ENCODE measurements around the gene SMYD5. TPM values are rescaled to one million over a fixed set of nuclear protein-coding genes. Genes with fewer than 3 reads are reported as not detected.

Gene SMYD5
- total RNA-seq, 1 donor from 2014 or later, result 12.8 TPM

DNA sequence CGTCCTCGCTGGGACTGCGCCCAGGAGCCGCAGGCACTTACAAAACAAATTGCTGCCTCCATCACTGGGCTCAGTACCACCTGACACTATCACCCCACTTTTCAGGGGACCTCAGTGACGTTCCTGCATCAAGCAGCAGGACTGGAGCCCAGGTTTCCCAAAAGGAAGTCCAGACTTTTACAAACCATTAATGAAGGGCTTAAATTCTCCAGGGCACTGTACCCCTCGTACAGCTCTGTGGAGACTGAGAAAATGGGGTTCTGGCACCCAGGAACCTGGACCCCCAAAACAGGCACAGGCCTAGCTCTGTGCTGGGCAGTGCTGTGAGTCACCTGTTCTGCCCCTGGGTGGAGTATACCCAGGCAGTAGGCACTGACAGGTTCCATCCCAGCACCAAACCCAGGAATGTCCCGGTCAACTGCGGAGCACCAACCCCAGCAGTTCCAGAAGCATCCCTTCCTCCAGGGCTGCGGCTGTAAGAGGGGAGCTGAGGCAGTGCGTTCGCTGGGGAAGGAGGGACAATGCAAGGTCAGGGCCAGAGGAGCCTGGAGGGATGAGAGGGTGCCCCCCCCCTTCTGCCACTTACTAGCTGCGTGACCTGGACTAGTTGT lies 36.3 kb upstream of the SMYD5 start:
- Mint-ChIP-seq H3K9me3 (ENCODE audit: unreplicated experiment) (peaks cover 2% of the 10 kb centered on the region), H3K4me3 (ENCODE audit: unreplicated experiment) (peak overlapping the region; percentile 88), H3K27ac (ENCODE audit: unreplicated experiment) (no peak overlapping the region), H3K36me3 (ENCODE audit: low read depth, unreplicated experiment) (peaks cover 2% of the 10 kb centered on the region), H3K27me3 (ENCODE audit: low read depth, unreplicated experiment) (peaks cover 65% of the 10 kb centered on the region), H3K4me1 (ENCODE audit: low read depth, unreplicated experiment) (peaks cover 10% of the 10 kb centered on the region)
- TF ChIP-seq EZH2 (IDR thresholded peaks at IDR 0.05; ENCODE audit: insufficient read depth, low read length), result no peak
- TF ChIP-seq, protein P1, sequence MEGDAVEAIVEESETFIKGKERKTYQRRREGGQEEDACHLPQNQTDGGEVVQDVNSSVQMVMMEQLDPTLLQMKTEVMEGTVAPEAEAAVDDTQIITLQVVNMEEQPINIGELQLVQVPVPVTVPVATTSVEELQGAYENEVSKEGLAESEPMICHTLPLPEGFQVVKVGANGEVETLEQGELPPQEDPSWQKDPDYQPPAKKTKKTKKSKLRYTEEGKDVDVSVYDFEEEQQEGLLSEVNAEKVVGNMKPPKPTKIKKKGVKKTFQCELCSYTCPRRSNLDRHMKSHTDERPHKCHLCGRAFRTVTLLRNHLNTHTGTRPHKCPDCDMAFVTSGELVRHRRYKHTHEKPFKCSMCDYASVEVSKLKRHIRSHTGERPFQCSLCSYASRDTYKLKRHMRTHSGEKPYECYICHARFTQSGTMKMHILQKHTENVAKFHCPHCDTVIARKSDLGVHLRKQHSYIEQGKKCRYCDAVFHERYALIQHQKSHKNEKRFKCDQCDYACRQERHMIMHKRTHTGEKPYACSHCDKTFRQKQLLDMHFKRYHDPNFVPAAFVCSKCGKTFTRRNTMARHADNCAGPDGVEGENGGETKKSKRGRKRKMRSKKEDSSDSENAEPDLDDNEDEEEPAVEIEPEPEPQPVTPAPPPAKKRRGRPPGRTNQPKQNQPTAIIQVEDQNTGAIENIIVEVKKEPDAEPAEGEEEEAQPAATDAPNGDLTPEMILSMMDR (IDR thresholded peaks at IDR 0.05; ENCODE audit: insufficient read depth, low read depth, low read length), result no peak
- H4K20me1 ChIP-seq (ENCODE audit: insufficient read depth, low read length), result peaks cover 5% of the 10 kb centered on the region
- peak overlapping the region; percentile 98 for H3K4me2 ChIP-seq (ENCODE audit: low read length)
- DNase-seq (ENCODE audit: low read depth) (no peak), FAIRE-seq (no peak)
- H2AFZ ChIP-seq (ENCODE audit: low read depth, low read length), result peak overlapping the region; percentile 77
- no peaks in the 10 kb centered on the region for H3K9me3 ChIP-seq (ENCODE audit: insufficient read depth, low read depth, low read length)
- peaks cover 15% of the 10 kb centered on the region for H3K4me1 ChIP-seq (ENCODE audit: insufficient read depth, low read length)
- H3K27ac ChIP-seq (ENCODE audit: low read depth, low read length), result no peak overlapping the region
- H3K4me3 ChIP-seq (ENCODE audit: insufficient read depth, low read depth, low read length), result no peak overlapping the region
- H3K79me2 ChIP-seq (ENCODE audit: insufficient read depth, low read length), result no peaks in the 10 kb centered on the region
- H3K36me3 ChIP-seq (ENCODE audit: insufficient read depth, low read length), result no peaks in the 10 kb centered on the region
- H3K9ac ChIP-seq (ENCODE audit: low read length), result no peak overlapping the region
- peaks cover 45% of the 10 kb centered on the region for H3K27me3 ChIP-seq (ENCODE audit: insufficient read depth, low read length)

DNA sequence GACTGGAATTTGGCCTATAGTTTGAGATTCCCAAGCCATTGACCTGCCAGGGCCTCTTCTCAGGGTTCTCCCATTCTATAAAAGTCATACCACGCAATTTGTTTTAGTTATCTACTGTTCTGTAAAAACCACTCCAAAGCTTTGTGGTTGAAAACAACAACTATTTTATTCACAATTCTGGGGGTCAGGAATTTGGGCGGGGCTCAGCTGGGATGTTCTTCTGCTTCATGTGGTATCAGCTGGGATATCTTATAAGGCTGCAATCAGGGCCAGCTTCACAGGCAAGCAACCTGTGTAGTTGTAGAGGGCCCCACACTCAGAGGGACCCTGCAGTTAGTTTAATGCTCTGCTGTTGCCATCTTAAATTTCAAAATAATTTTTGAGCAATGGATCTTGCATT lies 28.1 kb upstream of the SMYD5 start:
- Mint-ChIP-seq H3K4me1 (ENCODE audit: low read depth, unreplicated experiment) (no peaks in the 10 kb centered on the region), H3K27me3 (ENCODE audit: low read depth, unreplicated experiment) (peaks cover 60% of the 10 kb centered on the region), H3K9me3 (ENCODE audit: unreplicated experiment) (peaks cover 4% of the 10 kb centered on the region), H3K36me3 (ENCODE audit: low read depth, unreplicated experiment) (no peaks in the 10 kb centered on the region), H3K27ac (ENCODE audit: unreplicated experiment) (no peak overlapping the region), H3K4me3 (ENCODE audit: unreplicated experiment) (no peak overlapping the region)
- no peak for FAIRE-seq
- Histone ChIP-seq H3K4me3 (ENCODE audit: insufficient read depth, low read depth, low read length) (no peak overlapping the region), H2AFZ (ENCODE audit: low read depth, low read length) (no peak overlapping the region), H3K4me2 (ENCODE audit: low read length) (no peak overlapping the region), H4K20me1 (ENCODE audit: insufficient read depth, low read length) (no peaks in the 10 kb centered on the region), H3K79me2 (ENCODE audit: insufficient read depth, low read length) (no peaks in the 10 kb centered on the region), H3K27ac (ENCODE audit: low read depth, low read length) (no peak overlapping the region), H3K4me1 (ENCODE audit: insufficient read depth, low read length) (no peaks in the 10 kb centered on the region), H3K36me3 (ENCODE audit: insufficient read depth, low read length) (no peaks in the 10 kb centered on the region), H3K9ac (ENCODE audit: low read length) (no peak overlapping the region), H3K9me3 (ENCODE audit: insufficient read depth, low read depth, low read length) (no peaks in the 10 kb centered on the region), H3K27me3 (ENCODE audit: insufficient read depth, low read length) (peaks cover 31% of the 10 kb centered on the region)
- no peak for TF ChIP-seq EZH2 (IDR thresholded peaks at IDR 0.05; ENCODE audit: insufficient read depth, low read length)
- TF ChIP-seq, protein P1 (IDR thresholded peaks at IDR 0.05; ENCODE audit: insufficient read depth, low read depth, low read length), result no peak
- DNase-seq (ENCODE audit: low read depth), result no peak

DNA sequence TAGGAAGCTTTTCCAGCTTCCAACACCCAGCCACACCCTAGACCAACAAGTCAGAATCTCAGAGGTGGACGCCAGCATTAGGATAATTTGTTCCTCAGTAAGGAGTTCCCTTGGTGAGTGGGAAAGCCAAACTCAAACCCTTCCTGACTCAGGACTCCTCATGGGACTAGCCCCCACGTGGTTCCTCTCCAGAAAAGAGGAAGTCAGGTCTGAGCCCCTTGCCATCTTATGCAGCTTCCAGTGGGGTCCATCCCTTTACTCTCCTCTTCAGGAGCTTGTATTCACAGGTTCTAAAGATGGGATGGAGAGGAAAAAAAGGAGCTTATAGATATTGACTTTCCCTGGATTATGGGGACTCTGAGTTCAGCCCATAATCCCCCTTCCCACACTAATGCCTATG lies 26.5 kb upstream of the SMYD5 start:
- no peaks in the 10 kb centered on the region for H3K79me2 ChIP-seq (ENCODE audit: insufficient read depth, low read length)
- no peaks in the 10 kb centered on the region for H4K20me1 ChIP-seq (ENCODE audit: insufficient read depth, low read length)
- H3K27ac Mint-ChIP-seq (ENCODE audit: unreplicated experiment), result no peak overlapping the region
- peaks cover 4% of the 10 kb centered on the region for H3K9me3 Mint-ChIP-seq (ENCODE audit: unreplicated experiment)
- no peak overlapping the region for H2AFZ ChIP-seq (ENCODE audit: low read depth, low read length)
- no peaks in the 10 kb centered on the region for H3K36me3 Mint-ChIP-seq (ENCODE audit: low read depth, unreplicated experiment)
- no peak overlapping the region for H3K4me3 ChIP-seq (ENCODE audit: insufficient read depth, low read depth, low read length)
- FAIRE-seq (no peak), DNase-seq (ENCODE audit: low read depth) (no peak)
- H3K27ac ChIP-seq (ENCODE audit: low read depth, low read length), result no peak overlapping the region
- no peaks in the 10 kb centered on the region for H3K4me1 ChIP-seq (ENCODE audit: insufficient read depth, low read length)
- no peak overlapping the region for H3K4me3 Mint-ChIP-seq (ENCODE audit: unreplicated experiment)
- H3K9ac ChIP-seq (ENCODE audit: low read length), result no peak overlapping the region
- no peaks in the 10 kb centered on the region for H3K9me3 ChIP-seq (ENCODE audit: insufficient read depth, low read depth, low read length)
- TF ChIP-seq, protein P1 (IDR thresholded peaks at IDR 0.05; ENCODE audit: insufficient read depth, low read depth, low read length), result no peak
- no peak for TF ChIP-seq EZH2 (IDR thresholded peaks at IDR 0.05; ENCODE audit: insufficient read depth, low read length)
- no peak overlapping the region for H3K4me2 ChIP-seq (ENCODE audit: low read length)
- peaks cover 33% of the 10 kb centered on the region for H3K27me3 ChIP-seq (ENCODE audit: insufficient read depth, low read length)
- no peaks in the 10 kb centered on the region for H3K4me1 Mint-ChIP-seq (ENCODE audit: low read depth, unreplicated experiment)
- peaks cover 59% of the 10 kb centered on the region for H3K27me3 Mint-ChIP-seq (ENCODE audit: low read depth, unreplicated experiment)
- no peaks in the 10 kb centered on the region for H3K36me3 ChIP-seq (ENCODE audit: insufficient read depth, low read length)

All from astrocyte (in vitro differentiated cells and primary cell).